Measurements from ENCODE around the gene PROCA1.
"Not testable (repeated sequence)": the region's sequence is repeated elsewhere in the genome, so short reads cannot be mapped to it uniquely, and the experiment has no call there.

Gene PROCA1

DNA sequence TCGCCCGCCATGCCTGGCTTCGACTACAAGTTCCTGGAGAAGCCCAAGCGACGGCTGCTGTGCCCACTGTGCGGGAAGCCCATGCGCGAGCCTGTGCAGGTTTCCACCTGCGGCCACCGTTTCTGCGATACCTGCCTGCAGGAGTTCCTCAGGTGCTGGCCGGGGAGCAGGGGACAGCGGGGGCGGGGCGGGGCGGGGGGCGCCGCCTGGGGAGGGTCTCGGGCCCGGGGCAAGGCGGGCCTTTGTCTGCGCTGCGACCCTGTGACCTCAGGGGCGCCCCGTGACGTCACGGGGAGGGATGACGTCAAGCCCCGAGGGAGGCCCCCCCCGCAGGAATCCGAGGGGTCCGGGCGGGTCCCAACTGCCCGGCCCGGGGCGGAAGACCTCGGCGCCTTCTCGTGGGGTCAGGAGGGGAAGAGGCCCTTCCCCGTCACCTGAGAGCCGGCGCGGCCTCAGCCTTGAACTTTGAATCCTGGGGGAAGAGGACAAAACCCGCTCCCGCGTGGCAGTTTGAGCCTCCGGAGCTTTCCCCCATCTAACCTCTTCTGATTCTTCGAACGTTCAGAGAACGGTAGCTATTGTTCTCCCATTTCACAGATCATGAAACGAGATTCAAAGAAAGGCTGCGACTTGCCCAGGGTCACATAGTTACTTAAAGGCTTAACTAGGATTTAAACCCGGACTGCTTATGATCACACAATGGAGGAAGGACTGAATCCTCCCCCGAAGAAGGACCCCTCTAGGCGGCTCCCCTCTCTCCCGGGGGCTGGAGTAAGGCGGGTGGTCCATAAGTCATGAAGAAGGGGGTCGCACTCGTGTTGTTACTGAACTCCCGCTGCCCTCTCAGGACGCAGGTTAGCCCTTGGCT, 32.6 kb upstream of the PROCA1 start:
- DNase-seq (ENCODE audit: low read depth) = peak; percentile 60

DNA sequence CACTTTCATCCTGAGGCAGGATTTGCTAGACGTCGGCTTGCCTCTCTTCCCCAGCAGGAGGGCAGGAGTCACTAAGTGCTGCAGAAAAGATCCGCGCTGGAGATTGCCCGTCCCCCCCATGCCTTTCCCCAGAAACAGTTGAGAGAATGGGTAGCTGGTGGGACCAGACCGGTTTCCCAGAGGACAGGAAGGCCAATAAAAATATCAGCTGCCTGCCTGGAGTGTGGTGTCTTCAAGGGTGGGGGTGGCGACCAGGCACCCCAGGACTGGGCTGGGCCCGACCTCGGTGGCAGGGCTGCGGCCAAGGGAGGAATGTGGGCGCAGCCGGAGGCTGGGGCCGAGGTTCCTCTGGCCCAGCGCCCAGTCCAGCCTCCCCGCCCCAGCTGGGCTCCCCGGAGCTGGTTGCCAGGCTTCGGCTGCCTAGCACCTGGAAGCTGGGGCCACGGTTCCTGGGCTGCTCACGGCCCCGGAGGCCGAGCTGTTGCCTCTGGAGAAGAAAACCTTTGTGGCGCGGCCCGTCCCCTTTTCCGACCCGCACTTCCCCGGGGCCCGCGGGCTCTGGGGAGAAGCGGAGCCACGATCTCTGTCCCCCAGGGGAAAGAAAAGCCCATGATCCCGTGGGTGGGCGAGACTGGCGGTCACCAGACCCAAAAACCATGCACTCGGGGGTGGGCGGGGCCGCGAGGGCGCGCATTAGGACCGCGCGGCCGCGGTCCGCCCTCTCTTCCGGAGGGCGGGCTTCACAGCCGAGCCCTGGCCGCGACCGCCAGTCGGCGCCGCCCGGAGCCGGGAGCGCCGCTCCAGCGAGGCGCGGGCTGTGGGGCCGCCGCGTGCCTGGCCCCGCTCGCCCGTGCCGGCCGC, 31.8 kb upstream of the PROCA1 start, which contains the start of gene TRAF4:
TRAF4 (plus strand) TSS at position 769 of the 861 bp plus-strand sequence. CDS start 102 bp downstream, outside the sequence.
- peak; percentile 56 for DNase-seq (ENCODE audit: low read depth)

GRCh38 chr17:28741358-28742349, 30.0 kb upstream of the PROCA1 start:
- DNase-seq (ENCODE audit: low read depth) = no peak

GRCh38 chr17:28740406-28741357, 29.0 kb upstream of the PROCA1 start:
- DNase-seq (ENCODE audit: low read depth) = no peak

GRCh38 chr17:28738680-28739384, 27.1 kb upstream of the PROCA1 start:
- DNase-seq (ENCODE audit: low read depth) = no peak

DNA sequence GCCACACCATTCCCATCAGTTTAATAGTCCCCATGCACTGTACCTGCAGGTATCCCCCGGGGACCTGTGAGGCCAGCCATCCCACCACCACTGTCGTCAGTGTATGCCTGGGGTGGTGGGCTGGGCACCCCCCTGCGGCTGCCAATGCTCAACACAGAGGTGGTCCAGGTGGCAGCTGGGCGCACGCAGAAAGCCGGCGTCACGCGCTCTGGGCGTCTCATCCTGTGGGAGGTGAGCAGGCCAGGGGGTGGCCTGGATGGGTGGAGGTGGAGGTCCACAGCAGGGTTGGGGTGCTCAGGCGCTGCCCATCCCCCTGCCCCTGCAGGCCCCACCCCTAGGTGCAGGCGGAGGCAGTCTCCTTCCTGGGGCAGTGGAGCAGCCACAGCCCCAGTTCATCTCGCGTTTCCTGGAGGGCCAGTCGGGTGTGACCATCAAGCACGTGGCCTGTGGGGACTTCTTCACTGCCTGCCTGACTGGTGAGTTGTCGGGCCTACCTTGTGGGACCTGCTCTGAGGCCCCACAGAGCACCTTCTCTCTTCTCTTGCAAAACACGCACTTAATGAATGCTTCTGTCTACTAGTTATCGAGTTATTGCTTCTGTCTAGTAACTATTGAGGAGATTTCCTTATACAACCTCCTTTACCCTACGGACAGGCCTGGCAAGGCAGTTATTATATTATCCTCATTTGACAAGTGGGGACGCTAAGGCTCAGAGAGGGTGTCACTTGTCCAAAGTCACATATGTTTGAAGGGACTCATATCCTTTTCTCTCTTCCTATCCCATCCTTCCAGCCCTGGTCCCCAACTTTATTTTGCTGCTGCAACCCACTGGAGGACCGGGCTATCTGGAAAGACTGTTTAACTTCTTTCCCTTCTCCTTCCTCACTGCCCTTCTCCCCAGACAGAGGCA, 26.3 kb upstream of the PROCA1 start:
- DNase-seq (ENCODE audit: low read depth) = no peak

DNA sequence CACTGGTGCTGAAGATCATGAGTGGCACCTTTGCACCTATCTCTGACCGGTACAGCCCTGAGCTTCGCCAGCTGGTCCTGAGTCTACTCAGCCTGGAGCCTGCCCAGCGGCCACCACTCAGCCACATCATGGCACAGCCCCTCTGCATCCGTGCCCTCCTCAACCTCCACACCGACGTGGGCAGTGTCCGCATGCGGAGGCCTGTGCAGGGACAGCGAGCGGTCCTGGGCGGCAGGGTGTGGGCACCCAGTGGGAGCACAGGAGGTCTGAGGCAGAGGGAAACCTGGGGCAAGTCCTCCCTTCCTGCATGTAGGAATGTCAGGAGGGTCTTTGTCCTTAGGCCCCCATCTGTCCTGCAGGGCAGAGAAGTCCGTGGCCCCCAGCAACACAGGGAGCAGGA, 25.6 kb upstream of the PROCA1 start:
- DNase-seq (ENCODE audit: low read depth) = no peak

DNA sequence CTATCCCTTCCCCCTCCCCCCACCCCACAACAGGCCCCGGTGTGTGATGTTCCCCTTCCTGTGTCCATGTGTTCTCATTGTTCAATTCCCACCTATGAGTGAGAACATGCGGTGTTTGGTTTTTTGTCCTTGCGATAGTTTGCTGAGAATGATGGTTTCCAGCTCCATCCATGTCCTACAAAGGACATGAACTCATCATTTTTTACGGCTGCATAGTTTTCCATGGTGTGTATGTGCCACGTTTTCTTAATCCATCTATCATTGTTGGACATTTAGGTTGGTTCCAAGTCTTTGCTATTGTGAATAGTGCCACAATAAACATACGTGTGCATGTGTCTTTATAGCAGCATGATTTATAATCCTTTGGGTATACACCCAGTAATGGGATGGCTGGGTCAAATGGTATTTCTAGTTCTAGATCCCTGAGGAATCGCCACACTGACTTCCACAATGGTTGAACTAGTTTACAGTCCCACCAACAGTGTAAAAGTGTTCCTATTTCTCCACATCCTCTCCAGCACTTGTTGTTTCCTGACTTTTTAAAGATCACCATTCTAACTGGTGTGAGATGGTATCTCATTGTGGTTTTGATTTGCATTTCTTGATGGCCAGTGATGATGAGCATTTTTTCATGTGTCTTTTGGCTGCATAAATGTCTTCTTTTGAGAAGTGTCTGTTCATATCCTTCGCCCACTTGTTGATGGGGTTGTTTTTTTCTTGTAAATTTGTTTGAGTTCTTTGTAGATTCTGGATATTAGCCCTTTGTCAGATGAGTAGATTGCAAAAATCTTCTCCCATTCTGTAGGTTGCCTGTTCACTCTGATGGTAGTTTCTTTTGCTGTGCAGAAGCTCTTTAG, 24.5 kb upstream of the PROCA1 start:
- DNase-seq (ENCODE audit: low read depth) = not testable (repeated sequence)

DNA sequence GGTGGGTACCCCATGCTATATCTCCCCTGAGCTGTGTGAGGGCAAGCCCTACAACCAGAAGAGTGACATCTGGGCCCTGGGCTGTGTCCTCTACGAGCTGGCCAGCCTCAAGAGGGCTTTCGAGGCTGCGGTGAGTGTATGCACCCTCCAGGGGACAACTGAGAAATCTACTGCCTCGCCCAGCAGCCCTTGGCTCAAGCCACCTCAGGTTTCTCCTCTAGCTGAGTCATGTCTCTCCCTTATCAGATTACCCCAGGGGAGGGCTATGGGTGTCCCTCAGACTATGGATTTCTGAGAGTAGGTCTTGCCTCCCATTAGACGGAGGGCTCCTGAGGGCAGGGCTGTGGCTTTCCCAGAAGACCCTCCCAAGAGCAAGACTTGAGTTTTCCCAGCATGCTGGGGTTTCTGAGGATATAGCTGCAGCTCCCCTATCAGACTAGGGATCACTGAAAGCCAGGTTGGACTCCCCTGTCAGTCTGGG, 23.6 kb upstream of the PROCA1 start:
- no peak for DNase-seq (ENCODE audit: low read depth)

- DNase-seq (ENCODE audit: low read depth) = no peak
Measured at GRCh38 chr17:28734712-28735241, 23.1 kb upstream of the PROCA1 start.

DNA sequence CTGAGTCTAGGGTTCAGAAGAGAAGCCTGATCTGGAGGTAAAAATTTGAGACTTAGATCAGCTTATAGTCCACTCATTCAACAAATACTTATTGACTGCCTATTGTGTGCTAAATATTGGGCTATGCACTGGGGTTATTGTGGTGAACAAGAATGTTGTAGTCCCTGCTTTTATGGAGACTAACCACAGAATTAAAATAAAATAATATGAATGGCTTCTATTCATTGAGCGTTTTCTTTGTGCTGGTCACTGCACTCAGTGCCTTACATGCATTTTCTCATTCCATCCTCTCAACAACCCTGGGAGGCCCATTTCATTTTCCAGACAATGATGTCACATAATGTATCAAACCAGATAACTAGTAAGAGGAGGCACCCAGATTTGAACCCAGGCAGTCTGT, 21.7 kb upstream of the PROCA1 start:
- DNase-seq (ENCODE audit: low read depth) = no peak

DNA sequence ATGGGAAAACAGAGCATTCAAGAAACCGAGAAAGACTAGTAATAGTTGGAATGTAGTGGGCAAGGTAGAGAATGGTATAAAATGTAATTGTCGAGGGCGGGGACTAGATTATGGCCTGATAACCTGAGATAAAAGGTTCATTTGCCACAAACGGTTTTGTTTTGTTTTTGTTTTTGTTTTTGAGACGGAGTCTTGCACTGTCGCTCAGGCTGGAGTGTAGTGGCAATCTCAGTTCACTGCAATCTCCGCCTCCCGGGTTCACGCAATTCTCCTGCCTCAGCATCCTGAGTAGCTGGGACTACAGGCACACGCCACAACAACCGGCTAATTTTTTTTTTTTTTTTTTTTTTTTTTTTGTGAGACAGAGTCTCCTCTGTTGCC, 18.3 kb upstream of the PROCA1 start:
- no peak for DNase-seq (ENCODE audit: low read depth)

- DNase-seq (ENCODE audit: low read depth) = peak; percentile 96
Measured at GRCh38 chr17:28728364-28729200, 16.9 kb upstream of the PROCA1 start, which contains the start of gene NEK8. Gene NEK8, plus strand, starts transcription at chr17:28728788. Its CDS starts 26 bp downstream, at chr17:28728814.

GRCh38 chr17:28726627-28727491, 15.2 kb upstream of the PROCA1 start:
- peak; percentile 68 for DNase-seq (ENCODE audit: low read depth)

DNA sequence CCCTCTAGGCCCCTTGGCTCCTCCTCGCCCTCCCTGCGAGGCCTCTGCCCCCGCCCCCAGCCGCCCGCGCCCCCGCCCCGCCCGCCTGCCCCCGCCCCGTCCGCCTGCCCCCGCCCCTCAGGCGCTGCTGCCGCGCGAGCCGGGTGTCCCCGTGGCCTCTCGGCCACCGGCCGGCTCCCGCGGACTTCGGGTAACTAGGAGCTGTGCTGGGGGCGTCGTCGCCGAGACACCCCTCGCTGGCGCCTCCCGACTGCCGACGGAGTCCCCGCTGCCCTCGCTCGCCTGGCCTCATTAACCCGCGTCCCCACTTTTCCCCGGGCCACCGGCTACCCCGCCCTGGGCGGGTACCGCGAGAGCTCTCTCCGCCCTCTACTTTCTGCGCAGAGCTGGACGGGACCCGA, 14.5 kb upstream of the PROCA1 start, which contains the start of gene TLCD1:
TLCD1 (minus strand) TSS at position 8 of the 401 bp plus-strand sequence. CDS start 136 bp downstream, outside the sequence.
- no peak for DNase-seq (ENCODE audit: low read depth)
